Activated naive CD4-positive, alpha-beta T cell treated with anti-CD3 and anti-CD28 coated beads for 36 hours (primary cell): ENCODE measurements around the gene GUCY2C. TPM values are rescaled to one million over a fixed set of nuclear protein-coding genes. Genes with fewer than 3 reads are reported as not detected.
A peak's percentile ranks its signal among the peaks of the same experiment; 100 is the strongest.

Experiments used
- CTCF ChIA-PET: fragments of 350-600 bp; sonication (Branson Sonifier 250); formaldehyde crosslinking; loops from one replicate; lab custom pipeline; 2021; ENCODE audit warnings: antibody characterized with exemption; lab: Charles Lee
- DNase-seq: peaks from one replicate; pipeline ENCODE4 v3.0.0-alpha.2; 2020
- H3K27ac Mint-ChIP-seq: one replicate; pipeline ENCODE4 v1.8.0; 2021; ENCODE audit warnings: mild to moderate bottlenecking, mixed read lengths
- H3K27me3 Mint-ChIP-seq: one replicate; pipeline ENCODE4 v1.8.0; 2021; ENCODE audit warnings: low read depth, mixed read lengths
- H3K36me3 Mint-ChIP-seq: one replicate; pipeline ENCODE4 v1.8.0; 2021; ENCODE audit warnings: low read depth, mixed read lengths
- H3K4me1 Mint-ChIP-seq: one replicate; pipeline ENCODE4 v1.8.0; 2021; ENCODE audit warnings: low read depth, mixed read lengths
- H3K4me3 Mint-ChIP-seq: one replicate; pipeline ENCODE4 v1.8.0; 2021; ENCODE audit warnings: mild to moderate bottlenecking, moderate library complexity, mixed read lengths
- H3K9me3 Mint-ChIP-seq: one replicate; pipeline ENCODE4 v1.8.0; 2021; ENCODE audit warnings: mixed read lengths
- intact Hi-C: fragments of 100-400 bp; cut with micrococcal nuclease; formaldehyde crosslinking; loops from one replicate; pipeline ENCODE4 v1.15.1; 2023
- total RNA-seq, 2 experiments: library from RNA; stranded (reverse); gene quantifications; one replicate each; pipeline ENCODE4 v1.2.3, GENCODE V29; 2021

GUCY2C gene
- total RNA-seq, 2 experiments from 2014 or later = not detected

- Mint-ChIP-seq H3K4me1 (peaks cover 5% of the 10 kb centered on the region), H3K27ac (no peak overlapping the region), H3K27me3 (no peaks in the 10 kb centered on the region), H3K36me3 (no peaks in the 10 kb centered on the region), H3K9me3 (no peaks in the 10 kb centered on the region), H3K4me3 (no peak overlapping the region)
- DNase-seq = no peak
- intact Hi-C loops = no loop called here
- CTCF ChIA-PET = no interaction called here
Observed at GRCh38 chr12:14650789-14651188, 45.6 kb downstream of the GUCY2C start.

GRCh38 chr12:14647028-14647750 is 49.2 kb downstream of the GUCY2C start:
- Mint-ChIP-seq H3K4me3 (no peak overlapping the region), H3K4me1 (peaks cover 22% of the 10 kb centered on the region), H3K27me3 (no peaks in the 10 kb centered on the region), H3K9me3 (no peaks in the 10 kb centered on the region), H3K27ac (no peak overlapping the region), H3K36me3 (no peaks in the 10 kb centered on the region)
- no peak for DNase-seq
- intact Hi-C loops = no loop called here
- CTCF ChIA-PET = interaction anchor here (0.6 kb wide), 1 partner anchor 337 kb away, joined by 4 read pairs; no protein-coding TSS in a partner anchor

GRCh38 chr12:14643251-14643650 is 53.1 kb downstream of the GUCY2C start:
- Mint-ChIP-seq H3K9me3 (no peaks in the 10 kb centered on the region), H3K36me3 (no peaks in the 10 kb centered on the region), H3K4me3 (no peak overlapping the region), H3K27me3 (no peaks in the 10 kb centered on the region), H3K4me1 (peaks cover 22% of the 10 kb centered on the region), H3K27ac (no peak overlapping the region)
- CTCF ChIA-PET = interaction anchor here (0.5 to 1.6 kb wide), 5 partner anchors 24 to 417 kb away, joined by 3 to 6 read pairs (median 3); a partner anchor contains a TSS
- intact Hi-C loops = no loop called here
- DNase-seq = no peak

GRCh38 chr12:14638066-14638465 is 58.3 kb downstream of the GUCY2C start:
- Mint-ChIP-seq H3K36me3 (peaks cover 4% of the 10 kb centered on the region), H3K9me3 (peaks cover 8% of the 10 kb centered on the region), H3K27me3 (no peaks in the 10 kb centered on the region), H3K4me1 (peaks cover 6% of the 10 kb centered on the region), H3K4me3 (no peak overlapping the region), H3K27ac (no peak overlapping the region)
- DNase-seq = no peak
- CTCF ChIA-PET = no interaction called here
- intact Hi-C loops = no loop called here

GRCh38 chr12:14635776-14636175 is 60.6 kb downstream of the GUCY2C start:
- no peaks in the 10 kb centered on the region for H3K27me3 Mint-ChIP-seq
- H3K4me3 Mint-ChIP-seq = no peak overlapping the region
- no peak for DNase-seq
- peaks cover 8% of the 10 kb centered on the region for H3K9me3 Mint-ChIP-seq
- H3K27ac Mint-ChIP-seq = no peak overlapping the region
- intact Hi-C loops = no loop called here
- CTCF ChIA-PET = no interaction called here
- no peaks in the 10 kb centered on the region for H3K4me1 Mint-ChIP-seq
- H3K36me3 Mint-ChIP-seq = peaks cover 4% of the 10 kb centered on the region

- CTCF ChIA-PET = interaction anchor here (0.6 kb wide), 1 partner anchor 32 kb away, joined by 4 read pairs; no protein-coding TSS in a partner anchor
- intact Hi-C loops = loop anchor here (1.0 to 2.0 kb wide), 8 partner anchors 34 to 638 kb away; partner anchors contain the start of gene RERG
- H3K9me3 Mint-ChIP-seq = no peaks in the 10 kb centered on the region
- H3K27me3 Mint-ChIP-seq = no peaks in the 10 kb centered on the region
- H3K4me3 Mint-ChIP-seq = no peak overlapping the region
- DNase-seq = no peak
- H3K27ac Mint-ChIP-seq = no peak overlapping the region
- no peaks in the 10 kb centered on the region for H3K4me1 Mint-ChIP-seq
- no peaks in the 10 kb centered on the region for H3K36me3 Mint-ChIP-seq
Observed at GRCh38 chr12:14630793-14631192, 65.6 kb downstream of the GUCY2C start.

GRCh38 chr12:14629832-14630710 is 66.3 kb downstream of the GUCY2C start:
- intact Hi-C loops = loop anchor here (1.0 to 2.0 kb wide), 8 partner anchors 34 to 639 kb away; partner anchors contain the start of gene RERG
- H3K27me3 Mint-ChIP-seq = no peaks in the 10 kb centered on the region
- no peaks in the 10 kb centered on the region for H3K4me1 Mint-ChIP-seq
- no peak overlapping the region for H3K27ac Mint-ChIP-seq
- DNase-seq = peak; percentile 79
- no peaks in the 10 kb centered on the region for H3K36me3 Mint-ChIP-seq
- H3K4me3 Mint-ChIP-seq = no peak overlapping the region
- H3K9me3 Mint-ChIP-seq = no peaks in the 10 kb centered on the region
- CTCF ChIA-PET = interaction anchor here (0.6 to 2.8 kb wide), 14 partner anchors 10 to 1180 kb away, joined by 3 to 15 read pairs (median 5); no protein-coding TSS in a partner anchor

- H3K4me1 Mint-ChIP-seq = no peaks in the 10 kb centered on the region
- CTCF ChIA-PET = interaction anchor here (0.6 to 2.8 kb wide), 16 partner anchors 9 to 441 kb away, joined by 3 to 15 read pairs (median 4); no protein-coding TSS in a partner anchor
- H3K4me3 Mint-ChIP-seq = no peak overlapping the region
- DNase-seq = no peak
- H3K9me3 Mint-ChIP-seq = no peaks in the 10 kb centered on the region
- intact Hi-C loops = no loop called here
- H3K36me3 Mint-ChIP-seq = no peaks in the 10 kb centered on the region
- H3K27me3 Mint-ChIP-seq = peaks cover 2% of the 10 kb centered on the region
- no peak overlapping the region for H3K27ac Mint-ChIP-seq
Observed at GRCh38 chr12:14628771-14629170, 67.6 kb downstream of the GUCY2C start.

- peaks cover 2% of the 10 kb centered on the region for H3K4me1 Mint-ChIP-seq
- H3K4me3 Mint-ChIP-seq = no peak overlapping the region
- peaks cover 5% of the 10 kb centered on the region for H3K27me3 Mint-ChIP-seq
- CTCF ChIA-PET = interaction anchor here (0.7 to 5.2 kb wide), 3 partner anchors 8 to 868 kb away, joined by 3 to 26 read pairs (median 9); no protein-coding TSS in a partner anchor
- no peak overlapping the region for H3K27ac Mint-ChIP-seq
- no peaks in the 10 kb centered on the region for H3K36me3 Mint-ChIP-seq
- H3K9me3 Mint-ChIP-seq = no peaks in the 10 kb centered on the region
- no peak for DNase-seq
- intact Hi-C loops = no loop called here
Observed at GRCh38 chr12:14621826-14622225, 74.6 kb downstream of the GUCY2C start.

GRCh38 chr12:14619741-14620501 is 76.5 kb downstream of the GUCY2C start:
- Mint-ChIP-seq H3K27ac (no peak overlapping the region), H3K4me3 (no peak overlapping the region), H3K9me3 (no peaks in the 10 kb centered on the region), H3K36me3 (no peaks in the 10 kb centered on the region), H3K4me1 (peaks cover 2% of the 10 kb centered on the region), H3K27me3 (peaks cover 6% of the 10 kb centered on the region)
- intact Hi-C loops = loop anchor here (1.0 to 10.0 kb wide), 5 partner anchors 105 to 434 kb away; partner anchors contain the start of gene ATF7IP
- no peak for DNase-seq
- CTCF ChIA-PET = interaction anchor here (0.6 to 5.2 kb wide), 8 partner anchors 9 to 382 kb away, joined by 3 to 26 read pairs (median 4); no protein-coding TSS in a partner anchor

- Mint-ChIP-seq H3K36me3 (no peaks in the 10 kb centered on the region), H3K27ac (no peak overlapping the region), H3K4me1 (peaks cover 2% of the 10 kb centered on the region), H3K4me3 (no peak overlapping the region), H3K9me3 (no peaks in the 10 kb centered on the region), H3K27me3 (peaks cover 8% of the 10 kb centered on the region)
- DNase-seq = peak; percentile 25
- CTCF ChIA-PET = interaction anchor here (0.6 to 5.2 kb wide), 5 partner anchors 24 to 381 kb away, joined by 3 to 26 read pairs (median 4); no protein-coding TSS in a partner anchor
- intact Hi-C loops = loop anchor here (1.0 to 10.0 kb wide), 5 partner anchors 104 to 433 kb away; partner anchors contain the start of gene ATF7IP
Observed at GRCh38 chr12:14618983-14619382, 77.4 kb downstream of the GUCY2C start.
